WTC11 (cell line): ENCODE measurements around the gene UBTD1. TPM values are rescaled to one million over a fixed set of nuclear protein-coding genes. Genes with fewer than 3 reads are reported as not detected.

Experiments
- ATAC-seq: fragments of 200-7000 bp; cut with Tn5 transposase; 2 replicates; pipeline ENCODE4 v1.10.0; 2021; ENCODE audit warnings: mild to moderate bottlenecking, moderate library complexity
- CTCF ChIA-PET: fragments of 300-600 bp; sonication (Branson Sonifier 250); formaldehyde crosslinking; loops from one replicate; lab custom pipeline; 2021; ENCODE audit warnings: antibody characterized with exemption; lab: Charles Lee
- POLR2A ChIA-PET: fragments of 350-600 bp; sonication (Branson Sonifier 250); formaldehyde crosslinking; loops from one replicate; lab custom pipeline; 2021; ENCODE audit warnings: antibody characterized with exemption; lab: Charles Lee
- DNase-seq: peaks from one replicate; pipeline ENCODE4 v3.0.0; 2021; ENCODE audit warnings: low spot score
- H3K27ac Mint-ChIP-seq: 2 replicates; pipeline ENCODE4 v1.8.0; 2021; ENCODE audit warnings: mixed read lengths
- H3K27me3 Mint-ChIP-seq: 2 replicates; pipeline ENCODE4 v1.8.0; 2021; ENCODE audit warnings: low read depth, mild to moderate bottlenecking, moderate library complexity, mixed read lengths
- H3K36me3 Mint-ChIP-seq: 2 replicates; pipeline ENCODE4 v1.8.0; 2021; ENCODE audit warnings: mixed read lengths
- H3K4me1 Mint-ChIP-seq: 2 replicates; pipeline ENCODE4 v1.8.0; 2022; ENCODE audit warnings: mixed read lengths
- H3K4me3 Mint-ChIP-seq: 2 replicates; pipeline ENCODE4 v1.8.0; 2021; ENCODE audit warnings: mild to moderate bottlenecking, moderate library complexity, mixed read lengths
- H3K9me3 Mint-ChIP-seq: 2 replicates; pipeline ENCODE4 v1.8.0; 2021; ENCODE audit warnings: mixed read lengths
- NFYB ChIP-seq: sonication (generic); formaldehyde crosslinking; conservative IDR thresholded peaks from 2 replicates; pipeline ENCODE4 v1.8.0; 2022; ENCODE audit warnings: low read depth, missing genetic modification reagents
- NR3C1 ChIP-seq: sonication (generic); formaldehyde crosslinking; conservative IDR thresholded peaks from 2 replicates; pipeline ENCODE4 v1.8.1; 2023; ENCODE audit warnings: low read depth, mild to moderate bottlenecking, missing genetic modification reagents
- RELA ChIP-seq: sonication (generic); formaldehyde crosslinking; IDR thresholded peaks from 2 replicates; pipeline ENCODE4 v1.8.1; 2022; ENCODE audit warnings: missing genetic modification reagents, mild to moderate bottlenecking, borderline replicate concordance
- SMAD4 ChIP-seq: sonication (generic); formaldehyde crosslinking; IDR thresholded peaks from 2 replicates; pipeline ENCODE4 v1.8.0; 2022; ENCODE audit warnings: mild to moderate bottlenecking, missing genetic modification reagents
- TCF7 ChIP-seq: sonication (generic); formaldehyde crosslinking; IDR thresholded peaks from 2 replicates; pipeline ENCODE4 v1.8.0; 2022; ENCODE audit warnings: mild to moderate bottlenecking, low read depth, missing genetic modification reagents, moderate library complexity
- TEAD4 ChIP-seq: sonication (generic); formaldehyde crosslinking; IDR thresholded peaks from 2 replicates; pipeline ENCODE4 v1.8.0; 2022; ENCODE audit warnings: mild to moderate bottlenecking, missing genetic modification reagents
- ZBTB21 ChIP-seq: sonication (generic); formaldehyde crosslinking; IDR thresholded peaks from 2 replicates; pipeline ENCODE4 v1.8.1; 2023; ENCODE audit warnings: mild to moderate bottlenecking, missing genetic modification reagents, borderline replicate concordance
- ZNF232 ChIP-seq: sonication (generic); formaldehyde crosslinking; IDR thresholded peaks from 2 replicates; pipeline ENCODE4 v1.8.0; 2022; ENCODE audit warnings: mild to moderate bottlenecking, missing genetic modification reagents
- ZNF512 ChIP-seq: sonication (generic); formaldehyde crosslinking; IDR thresholded peaks from 2 replicates; pipeline ENCODE4 v1.8.1; 2022; ENCODE audit warnings: missing genetic modification reagents, borderline replicate concordance
- ZNF671 ChIP-seq: fragments of 250-450 bp; sonication (Bioruptor Pico); IDR thresholded peaks from 2 replicates; pipeline ENCODE4 v1.8.0; 2021; ENCODE audit warnings: mild to moderate bottlenecking
- ZSCAN18 ChIP-seq: fragments of 250-450 bp; sonication (Bioruptor Pico); IDR thresholded peaks from 2 replicates; pipeline ENCODE4 v2.1.2; 2022; ENCODE audit warnings: mild to moderate bottlenecking, moderate library complexity
- total RNA-seq: library from RNA; stranded (reverse); gene quantifications from 3 replicates; pipeline ENCODE4 v1.2.3, GENCODE V29; 2021
- TF ChIP-seq, protein P1 (sequence below): sonication (generic); formaldehyde crosslinking; IDR thresholded peaks from 2 replicates; pipeline ENCODE4 v1.8.0; 2023; ENCODE audit warnings: missing genetic modification reagents, mild to moderate bottlenecking, borderline replicate concordance
- TF ChIP-seq, protein P2 (sequence below): fragments of 250-450 bp; sonication (Bioruptor Pico); IDR thresholded peaks from 2 replicates; pipeline ENCODE4 v1.9.0; 2021; ENCODE audit warnings: moderate library complexity, mild to moderate bottlenecking, inconsistent platforms, borderline replicate concordance
- TF ChIP-seq, protein P3 (sequence below): sonication (generic); formaldehyde crosslinking; IDR thresholded peaks from 2 replicates; pipeline ENCODE4 v1.8.1; 2023; ENCODE audit warnings: mild to moderate bottlenecking, missing genetic modification reagents

Gene UBTD1
- total RNA-seq, 1 experiment from 2014 or later, result 35.7 TPM

DNA sequence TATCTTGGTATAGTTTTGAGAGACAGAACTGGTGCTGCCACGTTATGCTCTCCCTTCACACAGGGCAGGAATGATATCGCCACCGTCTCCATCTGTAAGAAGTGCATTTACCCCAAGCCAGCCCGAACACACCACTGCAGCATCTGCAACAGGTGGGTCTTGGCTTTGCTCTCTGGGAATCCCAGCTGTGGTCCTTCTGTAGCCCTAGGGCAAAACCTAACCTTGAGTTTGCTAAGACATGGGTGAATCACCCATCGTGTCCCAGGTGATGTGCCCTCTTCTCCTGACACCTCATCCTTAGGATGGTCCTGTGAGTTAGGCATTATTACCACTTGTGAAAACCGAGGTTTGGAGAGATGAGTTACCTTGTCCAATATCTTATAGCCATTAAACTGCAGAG lies 46.4 kb upstream of the UBTD1 start:
- TF ChIP-seq ZNF232 (CRISPR knock-in tag), result no peak
- no peak for TF ChIP-seq ZNF512 (CRISPR knock-in tag)
- TF ChIP-seq, protein P1, sequence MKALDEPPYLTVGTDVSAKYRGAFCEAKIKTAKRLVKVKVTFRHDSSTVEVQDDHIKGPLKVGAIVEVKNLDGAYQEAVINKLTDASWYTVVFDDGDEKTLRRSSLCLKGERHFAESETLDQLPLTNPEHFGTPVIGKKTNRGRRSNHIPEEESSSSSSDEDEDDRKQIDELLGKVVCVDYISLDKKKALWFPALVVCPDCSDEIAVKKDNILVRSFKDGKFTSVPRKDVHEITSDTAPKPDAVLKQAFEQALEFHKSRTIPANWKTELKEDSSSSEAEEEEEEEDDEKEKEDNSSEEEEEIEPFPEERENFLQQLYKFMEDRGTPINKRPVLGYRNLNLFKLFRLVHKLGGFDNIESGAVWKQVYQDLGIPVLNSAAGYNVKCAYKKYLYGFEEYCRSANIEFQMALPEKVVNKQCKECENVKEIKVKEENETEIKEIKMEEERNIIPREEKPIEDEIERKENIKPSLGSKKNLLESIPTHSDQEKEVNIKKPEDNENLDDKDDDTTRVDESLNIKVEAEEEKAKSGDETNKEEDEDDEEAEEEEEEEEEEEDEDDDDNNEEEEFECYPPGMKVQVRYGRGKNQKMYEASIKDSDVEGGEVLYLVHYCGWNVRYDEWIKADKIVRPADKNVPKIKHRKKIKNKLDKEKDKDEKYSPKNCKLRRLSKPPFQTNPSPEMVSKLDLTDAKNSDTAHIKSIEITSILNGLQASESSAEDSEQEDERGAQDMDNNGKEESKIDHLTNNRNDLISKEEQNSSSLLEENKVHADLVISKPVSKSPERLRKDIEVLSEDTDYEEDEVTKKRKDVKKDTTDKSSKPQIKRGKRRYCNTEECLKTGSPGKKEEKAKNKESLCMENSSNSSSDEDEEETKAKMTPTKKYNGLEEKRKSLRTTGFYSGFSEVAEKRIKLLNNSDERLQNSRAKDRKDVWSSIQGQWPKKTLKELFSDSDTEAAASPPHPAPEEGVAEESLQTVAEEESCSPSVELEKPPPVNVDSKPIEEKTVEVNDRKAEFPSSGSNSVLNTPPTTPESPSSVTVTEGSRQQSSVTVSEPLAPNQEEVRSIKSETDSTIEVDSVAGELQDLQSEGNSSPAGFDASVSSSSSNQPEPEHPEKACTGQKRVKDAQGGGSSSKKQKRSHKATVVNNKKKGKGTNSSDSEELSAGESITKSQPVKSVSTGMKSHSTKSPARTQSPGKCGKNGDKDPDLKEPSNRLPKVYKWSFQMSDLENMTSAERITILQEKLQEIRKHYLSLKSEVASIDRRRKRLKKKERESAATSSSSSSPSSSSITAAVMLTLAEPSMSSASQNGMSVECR, result no peak
- TF ChIP-seq ZSCAN18 (CRISPR knock-in tag), result no peak
- TF ChIP-seq ZBTB21 (CRISPR knock-in tag), result no peak
- TF ChIP-seq SMAD4 (CRISPR knock-in tag), result no peak
- TF ChIP-seq ZNF671, result no peak
- TF ChIP-seq, protein P2, sequence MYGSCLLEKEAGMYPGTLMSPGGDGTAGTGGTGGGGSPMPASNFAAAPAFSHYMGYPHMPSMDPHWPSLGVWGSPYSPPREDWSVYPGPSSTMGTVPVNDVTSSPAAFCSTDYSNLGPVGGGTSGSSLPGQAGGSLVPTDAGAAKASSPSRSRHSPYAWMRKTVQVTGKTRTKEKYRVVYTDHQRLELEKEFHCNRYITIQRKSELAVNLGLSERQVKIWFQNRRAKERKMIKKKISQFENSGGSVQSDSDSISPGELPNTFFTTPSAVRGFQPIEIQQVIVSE, result no peak
- TF ChIP-seq NR3C1 (CRISPR knock-in tag), result no peak
- TF ChIP-seq, protein P3, sequence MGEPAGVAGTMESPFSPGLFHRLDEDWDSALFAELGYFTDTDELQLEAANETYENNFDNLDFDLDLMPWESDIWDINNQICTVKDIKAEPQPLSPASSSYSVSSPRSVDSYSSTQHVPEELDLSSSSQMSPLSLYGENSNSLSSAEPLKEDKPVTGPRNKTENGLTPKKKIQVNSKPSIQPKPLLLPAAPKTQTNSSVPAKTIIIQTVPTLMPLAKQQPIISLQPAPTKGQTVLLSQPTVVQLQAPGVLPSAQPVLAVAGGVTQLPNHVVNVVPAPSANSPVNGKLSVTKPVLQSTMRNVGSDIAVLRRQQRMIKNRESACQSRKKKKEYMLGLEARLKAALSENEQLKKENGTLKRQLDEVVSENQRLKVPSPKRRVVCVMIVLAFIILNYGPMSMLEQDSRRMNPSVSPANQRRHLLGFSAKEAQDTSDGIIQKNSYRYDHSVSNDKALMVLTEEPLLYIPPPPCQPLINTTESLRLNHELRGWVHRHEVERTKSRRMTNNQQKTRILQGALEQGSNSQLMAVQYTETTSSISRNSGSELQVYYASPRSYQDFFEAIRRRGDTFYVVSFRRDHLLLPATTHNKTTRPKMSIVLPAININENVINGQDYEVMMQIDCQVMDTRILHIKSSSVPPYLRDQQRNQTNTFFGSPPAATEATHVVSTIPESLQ, result no peak
- TF ChIP-seq TCF7, result no peak
- TF ChIP-seq NFYB (CRISPR knock-in tag), result no peak
- H3K4me1 Mint-ChIP-seq, result peaks cover 2% of the 10 kb centered on the region; the same call in 1 of the 2 replicates
- DNase-seq, result no peak
- ChIA-PET POLR2A (no interaction called here), CTCF (no interaction called here)
- peaks cover 49% of the 10 kb centered on the region for H3K36me3 Mint-ChIP-seq
- ATAC-seq, result no peak
- H3K9me3 Mint-ChIP-seq, result no peaks in the 10 kb centered on the region
- H3K27me3 Mint-ChIP-seq, result no peaks in the 10 kb centered on the region
- H3K4me3 Mint-ChIP-seq, result no peak overlapping the region
- no peak overlapping the region for H3K27ac Mint-ChIP-seq

- CTCF ChIA-PET, result interaction anchor here (2.0 kb wide), 1 partner anchor 10 kb away, joined by 6 read pairs; no protein-coding TSS in a partner anchor
- TF ChIP-seq RELA (CRISPR knock-in tag) (no peak), ZNF232 (CRISPR knock-in tag) (no peak), TEAD4 (no peak)
- POLR2A ChIA-PET, result interaction anchor here (1.1 to 1.2 kb wide), 2 partner anchors 20 to 27 kb away, joined by 3 read pairs; no protein-coding TSS in a partner anchor
- Mint-ChIP-seq H3K36me3 (peaks cover 59% of the 10 kb centered on the region), H3K4me3 (no peak overlapping the region), H3K27ac (peak overlapping the region; percentile 53; the same call in 1 of the 2 replicates), H3K9me3 (0 out of 2 replicates have a peak, but pooled peaks cover 5% of the 10 kb centered on the region), H3K27me3 (no peaks in the 10 kb centered on the region), H3K4me1 (no peaks in the 10 kb centered on the region)
- no peak for DNase-seq
- no peak for ATAC-seq
These were observed 44.2 kb upstream of the UBTD1 start for GRCh38 chr10:97454330-97455036.
